ENCODE data around the gene NPC1.
A peak's percentile ranks its signal among the peaks of the same experiment; 100 is the strongest.

The NPC1 gene

DNA sequence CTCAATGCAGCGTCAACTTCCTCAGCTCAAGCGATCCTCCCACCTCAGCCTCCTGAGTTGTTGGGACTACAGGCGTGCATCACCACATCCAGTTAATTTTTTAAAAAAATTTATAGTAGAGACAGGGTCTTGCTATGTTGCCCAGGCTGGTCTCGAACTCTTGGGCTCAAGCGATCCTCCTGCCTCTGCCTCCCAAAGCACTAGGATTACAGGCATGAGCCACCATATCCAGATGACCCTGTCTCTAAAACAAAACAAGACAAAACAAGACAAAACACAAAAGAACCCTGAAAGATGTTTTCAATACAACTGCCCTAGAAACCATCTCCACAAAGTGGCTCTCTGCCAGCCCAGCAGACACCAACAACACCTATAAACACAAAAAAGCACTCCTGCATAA is 45.0 kb upstream of the NPC1 start:
- TF ChIP-seq, protein P1, sequence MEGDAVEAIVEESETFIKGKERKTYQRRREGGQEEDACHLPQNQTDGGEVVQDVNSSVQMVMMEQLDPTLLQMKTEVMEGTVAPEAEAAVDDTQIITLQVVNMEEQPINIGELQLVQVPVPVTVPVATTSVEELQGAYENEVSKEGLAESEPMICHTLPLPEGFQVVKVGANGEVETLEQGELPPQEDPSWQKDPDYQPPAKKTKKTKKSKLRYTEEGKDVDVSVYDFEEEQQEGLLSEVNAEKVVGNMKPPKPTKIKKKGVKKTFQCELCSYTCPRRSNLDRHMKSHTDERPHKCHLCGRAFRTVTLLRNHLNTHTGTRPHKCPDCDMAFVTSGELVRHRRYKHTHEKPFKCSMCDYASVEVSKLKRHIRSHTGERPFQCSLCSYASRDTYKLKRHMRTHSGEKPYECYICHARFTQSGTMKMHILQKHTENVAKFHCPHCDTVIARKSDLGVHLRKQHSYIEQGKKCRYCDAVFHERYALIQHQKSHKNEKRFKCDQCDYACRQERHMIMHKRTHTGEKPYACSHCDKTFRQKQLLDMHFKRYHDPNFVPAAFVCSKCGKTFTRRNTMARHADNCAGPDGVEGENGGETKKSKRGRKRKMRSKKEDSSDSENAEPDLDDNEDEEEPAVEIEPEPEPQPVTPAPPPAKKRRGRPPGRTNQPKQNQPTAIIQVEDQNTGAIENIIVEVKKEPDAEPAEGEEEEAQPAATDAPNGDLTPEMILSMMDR (IDR thresholded peaks at IDR 0.05; ENCODE audit: borderline replicate concordance, insufficient read depth, low read depth, low read length), result no peak
- H3K4me3 ChIP-seq (ENCODE audit: low read depth, low read length), result no peak overlapping the region

DNA sequence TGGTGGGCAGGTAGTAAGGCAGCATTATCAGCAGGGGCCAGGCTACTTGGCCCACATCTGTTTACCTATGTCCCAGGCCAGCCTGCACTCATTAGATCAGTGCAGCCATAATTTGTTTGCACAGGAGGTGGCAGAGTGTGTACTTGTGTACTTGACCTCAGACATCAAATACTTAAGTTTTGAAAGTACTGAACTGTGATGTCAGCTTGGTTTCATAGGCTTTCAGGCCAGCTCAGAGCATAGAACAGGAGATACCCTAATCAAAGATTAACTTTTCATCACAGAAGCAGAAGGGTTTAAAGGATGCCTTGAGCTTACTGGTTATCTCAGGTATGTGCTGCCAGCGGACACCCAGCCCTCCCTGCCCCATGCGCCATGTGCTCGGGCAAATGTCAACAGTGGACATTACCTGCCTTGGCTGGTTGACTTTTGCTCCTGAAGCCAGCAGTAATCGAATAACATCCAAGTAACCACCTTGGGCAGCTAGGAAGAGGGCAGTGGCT is 43.2 kb upstream of the NPC1 start:
- H3K4me3 ChIP-seq (ENCODE audit: low read depth, low read length), result no peak overlapping the region
- TF ChIP-seq, protein P1 (IDR thresholded peaks at IDR 0.05; ENCODE audit: borderline replicate concordance, insufficient read depth, low read depth, low read length), result no peak

DNA sequence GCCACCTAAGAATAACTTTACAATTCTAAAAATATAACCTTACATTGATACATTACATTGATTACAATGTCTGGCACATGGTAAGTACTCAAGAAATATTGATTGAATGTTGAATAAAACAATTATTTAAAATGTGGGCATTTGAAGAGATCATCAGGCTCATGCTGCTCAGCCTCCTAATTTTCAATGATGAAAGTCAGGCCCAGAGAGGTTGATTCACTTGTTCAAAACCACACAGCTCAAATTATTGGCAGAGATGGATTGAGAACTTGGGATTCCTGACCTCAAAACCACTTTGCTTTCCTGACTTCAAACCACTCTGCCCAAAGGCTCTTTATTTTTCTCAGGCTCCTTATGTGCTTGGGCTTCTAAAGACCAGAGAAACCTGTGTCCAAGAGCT is 41.7 kb upstream of the NPC1 start:
- TF ChIP-seq, protein P1 (IDR thresholded peaks at IDR 0.05; ENCODE audit: borderline replicate concordance, insufficient read depth, low read depth, low read length), result no peak
- H3K4me3 ChIP-seq (ENCODE audit: low read depth, low read length), result no peak overlapping the region

DNA sequence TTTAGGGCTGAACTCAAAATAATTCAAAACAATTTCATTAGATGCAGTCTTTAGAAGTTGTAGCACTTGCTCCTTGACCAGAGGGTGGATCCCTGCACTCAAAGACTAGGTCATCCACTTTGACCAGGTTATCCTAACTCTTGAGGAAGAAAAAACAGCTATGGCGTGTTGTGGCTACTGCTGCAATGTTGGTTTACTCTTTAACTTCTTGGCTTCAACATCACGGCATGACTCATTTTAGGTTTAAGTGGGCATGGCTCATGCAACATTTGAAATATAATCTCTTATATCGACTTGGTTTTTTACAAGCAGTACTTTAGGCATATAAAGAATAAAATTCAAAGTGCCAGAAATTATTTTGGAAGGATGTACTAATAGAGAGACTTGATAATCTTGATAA is 41.0 kb upstream of the NPC1 start:
- no peak overlapping the region for H3K4me3 ChIP-seq (ENCODE audit: low read depth, low read length)
- TF ChIP-seq, protein P1 (IDR thresholded peaks at IDR 0.05; ENCODE audit: borderline replicate concordance, insufficient read depth, low read depth, low read length), result no peak

DNA sequence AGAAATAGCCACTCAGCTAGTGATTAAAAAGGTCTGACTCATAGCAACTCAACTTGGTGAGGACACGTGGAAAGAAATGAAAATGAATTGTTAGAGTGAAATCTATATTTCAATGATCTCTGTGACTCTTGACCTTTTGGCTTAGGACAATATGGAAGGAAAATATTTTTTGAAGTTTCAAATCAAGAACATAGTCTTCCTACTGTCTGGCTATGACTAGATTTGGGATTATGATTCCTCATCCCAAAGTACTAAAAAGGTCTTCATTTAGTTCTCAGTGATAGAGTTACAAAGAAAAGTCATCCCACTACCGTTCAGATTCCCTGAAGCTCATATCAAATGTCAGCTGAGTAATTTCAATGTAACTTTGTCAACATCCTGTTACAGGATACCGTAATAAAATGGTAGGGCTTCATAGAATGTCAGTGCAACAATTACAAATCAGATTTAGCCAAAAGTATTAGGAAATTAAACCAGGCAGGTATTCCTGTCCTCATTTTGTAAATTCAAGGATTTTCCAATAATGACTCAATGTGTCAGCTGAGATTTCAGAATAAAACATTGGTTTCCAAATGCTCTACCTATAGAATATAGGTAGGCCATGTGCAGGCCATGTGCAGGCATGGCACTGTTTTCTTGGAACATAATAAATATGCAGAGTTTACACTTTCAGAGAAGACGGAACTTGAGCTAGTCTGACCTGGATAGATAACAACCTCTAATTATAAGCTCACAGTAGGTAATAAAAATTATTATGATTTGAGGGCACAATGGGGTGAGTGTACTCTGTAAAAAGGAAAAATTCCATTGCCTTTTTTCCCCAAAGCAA is 40.4 kb upstream of the NPC1 start:
- no peak overlapping the region for H3K4me3 ChIP-seq (ENCODE audit: low read depth, low read length)
- TF ChIP-seq, protein P1 (IDR thresholded peaks at IDR 0.05; ENCODE audit: borderline replicate concordance, insufficient read depth, low read depth, low read length), result no peak

DNA sequence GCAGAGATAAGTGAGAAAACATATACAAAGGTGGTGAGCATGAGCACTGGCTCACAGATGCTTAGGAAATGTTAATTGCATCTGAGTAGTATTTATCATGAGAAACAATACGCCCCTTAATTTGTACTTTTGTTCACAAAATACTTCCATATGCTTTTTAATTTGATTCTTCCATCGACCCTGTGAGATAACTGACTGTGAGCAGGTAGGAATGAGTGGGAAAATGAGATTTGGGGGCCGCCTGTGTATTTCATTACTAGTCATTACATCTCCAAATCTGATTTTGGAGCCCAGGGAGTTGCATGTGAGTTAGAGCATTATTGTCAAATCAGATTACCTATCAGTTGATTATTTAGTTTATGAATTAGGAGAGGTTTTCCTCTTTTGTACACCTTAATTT is 36.7 kb upstream of the NPC1 start:
- no peak overlapping the region for H3K4me3 ChIP-seq (ENCODE audit: low read depth, low read length)
- TF ChIP-seq, protein P1 (IDR thresholded peaks at IDR 0.05; ENCODE audit: borderline replicate concordance, insufficient read depth, low read depth, low read length), result no peak

DNA sequence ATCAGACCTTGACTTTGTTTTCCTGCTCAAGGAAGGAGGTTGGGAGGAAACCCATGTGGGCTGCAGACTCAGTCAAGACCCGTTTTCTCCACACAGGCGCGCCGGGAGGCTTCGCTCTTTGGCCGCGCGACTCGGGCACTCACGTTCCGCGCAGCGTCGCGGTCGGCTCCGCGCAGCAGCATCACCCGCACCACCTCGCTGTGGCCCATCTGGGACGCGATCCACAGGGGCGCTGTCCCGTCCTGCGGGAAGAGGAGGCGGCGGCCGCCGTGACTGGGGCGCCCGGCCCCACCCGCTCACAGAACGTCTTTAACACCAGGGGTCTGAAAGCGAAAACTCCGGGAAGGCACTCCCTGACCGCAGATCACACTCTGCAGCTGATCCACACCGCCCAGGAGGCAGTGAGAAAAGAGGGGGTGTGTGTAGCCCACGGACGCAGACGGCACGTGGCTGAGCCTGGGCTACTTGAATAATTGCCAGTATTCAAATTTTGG is 33.1 kb upstream of the NPC1 start:
- H3K4me3 ChIP-seq (ENCODE audit: low read depth, low read length), result peak overlapping the region; percentile 48
- TF ChIP-seq, protein P1 (IDR thresholded peaks at IDR 0.05; ENCODE audit: borderline replicate concordance, insufficient read depth, low read depth, low read length), result no peak

Measured in GM12875 (cell line).